A549 (cell line): ENCODE results near the gene ELSPBP1.
"Not testable (repeated sequence)": the region's sequence is repeated elsewhere in the genome, so short reads cannot be mapped to it uniquely, and the experiment has no call there.

Experiments
- MAFK ChIP-seq: fragments of 450-650 bp; IDR thresholded peaks from 2 replicates; pipeline ENCODE4 v1.6.1; 2014; ENCODE audit not compliant: partially characterized antibody
- RNF2 ChIP-seq: fragments of 200-600 bp; sonication (generic); IDR thresholded peaks from 2 replicates; pipeline ENCODE4 v1.6.1; 2016; ENCODE audit warnings: low read depth, mild to moderate bottlenecking, antibody characterized with exemption, moderate library complexity, borderline replicate concordance
- TF ChIP-seq, protein P1 (sequence below): fragments of >200 bp; sonication (Bioruptor Twin); formaldehyde crosslinking; IDR thresholded peaks from 3 replicates; pipeline ENCODE4 v1.5.1; 2016

DNA sequence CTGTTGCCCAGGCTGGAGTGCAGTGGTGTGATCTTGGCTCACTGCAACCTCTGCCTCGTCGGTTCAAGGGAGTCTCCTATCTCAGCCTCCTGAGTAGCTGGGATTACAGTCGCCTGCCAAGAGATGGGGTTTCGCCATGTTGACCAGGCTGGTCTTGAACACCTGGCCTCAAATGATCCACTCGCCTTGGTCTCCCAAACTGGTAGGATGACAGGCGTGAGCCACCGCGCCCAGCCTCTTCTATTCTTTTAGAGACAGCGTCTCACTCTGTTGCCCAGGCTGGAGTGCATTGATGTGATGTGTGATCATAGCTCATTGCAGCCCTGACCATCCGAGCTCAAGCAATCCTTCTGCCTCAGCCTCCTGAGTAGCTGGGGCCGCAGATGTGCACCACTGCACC, 38.5 kb upstream of the ELSPBP1 start:
- not testable (repeated sequence) for TF ChIP-seq MAFK, RNF2
- TF ChIP-seq, protein P1, sequence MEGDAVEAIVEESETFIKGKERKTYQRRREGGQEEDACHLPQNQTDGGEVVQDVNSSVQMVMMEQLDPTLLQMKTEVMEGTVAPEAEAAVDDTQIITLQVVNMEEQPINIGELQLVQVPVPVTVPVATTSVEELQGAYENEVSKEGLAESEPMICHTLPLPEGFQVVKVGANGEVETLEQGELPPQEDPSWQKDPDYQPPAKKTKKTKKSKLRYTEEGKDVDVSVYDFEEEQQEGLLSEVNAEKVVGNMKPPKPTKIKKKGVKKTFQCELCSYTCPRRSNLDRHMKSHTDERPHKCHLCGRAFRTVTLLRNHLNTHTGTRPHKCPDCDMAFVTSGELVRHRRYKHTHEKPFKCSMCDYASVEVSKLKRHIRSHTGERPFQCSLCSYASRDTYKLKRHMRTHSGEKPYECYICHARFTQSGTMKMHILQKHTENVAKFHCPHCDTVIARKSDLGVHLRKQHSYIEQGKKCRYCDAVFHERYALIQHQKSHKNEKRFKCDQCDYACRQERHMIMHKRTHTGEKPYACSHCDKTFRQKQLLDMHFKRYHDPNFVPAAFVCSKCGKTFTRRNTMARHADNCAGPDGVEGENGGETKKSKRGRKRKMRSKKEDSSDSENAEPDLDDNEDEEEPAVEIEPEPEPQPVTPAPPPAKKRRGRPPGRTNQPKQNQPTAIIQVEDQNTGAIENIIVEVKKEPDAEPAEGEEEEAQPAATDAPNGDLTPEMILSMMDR = not testable (repeated sequence)
